H1 (cell line): Measurements from ENCODE around the gene TRMT6. TPM values are rescaled to one million over a fixed set of nuclear protein-coding genes. Genes with fewer than 3 reads are reported as not detected.
A peak's percentile ranks its signal among the peaks of the same experiment; 100 is the strongest.

Source experiments
- CTCF ChIA-PET: fragments of 300-600 bp; sonication (Branson Sonifier 250); formaldehyde crosslinking; loops from one replicate; lab custom pipeline; 2021; ENCODE audit not compliant: partially characterized antibody; lab: Charles Lee
- POLR2A ChIA-PET: fragments of 300-600 bp; sonication (Branson Sonifier 250); formaldehyde crosslinking; loops from one replicate; lab custom pipeline; 2021; ENCODE audit warnings: inconsistent platforms; ENCODE audit not compliant: partially characterized antibody; lab: Charles Lee
- DNase-seq, 2 experiments: peaks; one replicate each; pipeline versions ENCODE4 v3.0.0 to v3.0.0-alpha.2; 2010 to 2022; ENCODE audit warnings: low spot score in 2 of 2, low read depth in 1 of 2, mixed read lengths in 1 of 2
- FAIRE-seq: peaks from 2 replicates; lab custom pipeline; 2011; peaks lifted over from hg19 to GRCh38; lab: Jason Lieb, UNC
- H2AFZ ChIP-seq: 2 replicates; pipeline ENCODE4 v1.8.1; 2012; ENCODE audit warnings: low read length, inconsistent platforms
- H2AK5ac ChIP-seq: 2 replicates; pipeline ENCODE4 v1.6.1; 2013; ENCODE audit warnings: low read depth, low read length
- H2BK120ac ChIP-seq: replicated peaks from 2 replicates; pipeline ENCODE3; 2013; ENCODE audit warnings: low read depth, low read length, inconsistent platforms
- H2BK12ac ChIP-seq: 2 replicates; pipeline ENCODE4 v1.6.1; 2013; ENCODE audit warnings: low read depth, low read length
- H2BK15ac ChIP-seq: 2 replicates; pipeline ENCODE4 v1.6.1; 2013; ENCODE audit warnings: low read length
- H2BK20ac ChIP-seq: 2 replicates; pipeline ENCODE4 v1.6.1; 2013; ENCODE audit warnings: low read length
- H2BK5ac ChIP-seq: 2 replicates; pipeline ENCODE4 v1.6.1; 2013; ENCODE audit warnings: low read depth, low read length
- H3K14ac ChIP-seq: 2 replicates; pipeline ENCODE4 v1.6.1; 2013; ENCODE audit warnings: inconsistent platforms; ENCODE audit not compliant: insufficient read length
- H3K18ac ChIP-seq: 2 replicates; pipeline ENCODE4 v1.6.1; 2013; ENCODE audit warnings: low read length; ENCODE audit errors: extremely low read depth
- H3K23ac ChIP-seq: 2 replicates; pipeline ENCODE4 v1.6.1; 2013; ENCODE audit warnings: inconsistent platforms; ENCODE audit not compliant: insufficient read length
- H3K23me2 ChIP-seq: 2 replicates; pipeline ENCODE4 v1.6.1; 2013; ENCODE audit warnings: low read depth, low read length
- H3K27ac ChIP-seq: 2 replicates; pipeline ENCODE4 v1.6.1; 2011; ENCODE audit warnings: low read depth, low read length, inconsistent platforms
- H3K27me3 ChIP-seq, 4 experiments: replicated peaks in 1 of 4; 1 replicate in 1 of 4; 2 replicates in 3 of 4; pipeline versions ENCODE4 v1.6.1 to v1.8.1; 2011 to 2013; ENCODE audit warnings: low read length in 3 of 4, mild to moderate bottlenecking in 3 of 4, inconsistent platforms in 2 of 4, mixed read lengths in 2 of 4, moderate library complexity in 1 of 4; ENCODE audit not compliant: control insufficient read depth in 3 of 4, insufficient read depth in 3 of 4; ENCODE audit errors: extremely low read depth in 1 of 4
- H3K36me3 ChIP-seq, 4 experiments: 2 replicates each; pipeline versions ENCODE4 v1.6.1 to v1.8.1; 2011 to 2013; ENCODE audit warnings: mild to moderate bottlenecking in 4 of 4, low read length in 3 of 4, moderate library complexity in 2 of 4, control low read depth in 1 of 4, inconsistent platforms in 1 of 4; ENCODE audit not compliant: insufficient read depth in 4 of 4, control insufficient read depth in 2 of 4
- H3K4ac ChIP-seq: replicated peaks from 2 replicates; pipeline ENCODE3; 2013; ENCODE audit warnings: low read length, low read depth, mixed read lengths, inconsistent platforms; ENCODE audit not compliant: insufficient read length
- H3K4me1 ChIP-seq, 4 experiments: replicated peaks in 1 of 4; 1 replicate in 1 of 4; 2 replicates in 3 of 4; pipeline versions ENCODE4 v1.6.1 to v1.8.1; 2011 to 2013; ENCODE audit warnings: low read length in 3 of 4, inconsistent platforms in 2 of 4, mixed read lengths in 1 of 4; ENCODE audit not compliant: insufficient read depth in 4 of 4, control insufficient read depth in 3 of 4
- H3K4me2 ChIP-seq, 2 experiments: 2 replicates each; pipeline versions ENCODE4 v1.6.1 to v1.8.1; 2011 to 2013; ENCODE audit warnings: low read depth in 2 of 2, low read length in 2 of 2, control low read depth in 1 of 2, inconsistent platforms in 1 of 2, mild to moderate bottlenecking in 1 of 2; ENCODE audit not compliant: insufficient read depth in 1 of 2
- H3K4me3 ChIP-seq, 4 experiments: fragments of 200-600, 300-600 bp in 1 of 4; sonication (generic), shearing (Covaris generic), sonication (Bioruptor Twin) in 1 of 4; 2 replicates each; pipeline versions ENCODE4 v1.5.1 to v1.8.1; 2011 to 2016; ENCODE audit warnings: low read length in 4 of 4, low read depth in 3 of 4, control low read depth in 2 of 4, inconsistent platforms in 2 of 4, mild to moderate bottlenecking in 2 of 4, mixed read lengths in 1 of 4, moderate library complexity in 1 of 4; ENCODE audit not compliant: insufficient read depth in 2 of 4; ENCODE audit errors: extremely low read depth in 1 of 4
- H3K56ac ChIP-seq: replicated peaks from 2 replicates; pipeline ENCODE3; 2013; ENCODE audit warnings: low read depth, mild to moderate bottlenecking, mixed read lengths, low read length, inconsistent platforms; ENCODE audit not compliant: insufficient read length
- H3K79me1 ChIP-seq: 2 replicates; pipeline ENCODE4 v1.6.1; 2013; ENCODE audit warnings: low read depth, low read length, control low read depth
- H3K79me2 ChIP-seq, 2 experiments: 2 replicates each; pipeline versions ENCODE4 v1.6.1 to v1.8.1; 2012 to 2013; ENCODE audit warnings: low read length in 2 of 2, mild to moderate bottlenecking in 2 of 2, inconsistent platforms in 1 of 2; ENCODE audit not compliant: insufficient read depth in 2 of 2, control insufficient read depth in 1 of 2
- H3K9ac ChIP-seq, 4 experiments: replicated peaks in 1 of 4; 1 replicate in 1 of 4; 2 replicates in 3 of 4; pipeline versions ENCODE4 v1.6.1 to v1.8.1; 2011 to 2013; ENCODE audit warnings: low read depth in 3 of 4, low read length in 3 of 4, control low read depth in 2 of 4, mild to moderate bottlenecking in 2 of 4, moderate library complexity in 2 of 4, inconsistent platforms in 1 of 4; ENCODE audit errors: extremely low read depth in 1 of 4
- H3K9me3 ChIP-seq, 2 experiments: 2 replicates each; pipeline versions ENCODE4 v1.6.1 to v1.8.1; 2012 to 2013; ENCODE audit warnings: mild to moderate bottlenecking in 2 of 2, moderate library complexity in 2 of 2, control low read depth in 1 of 2, inconsistent platforms in 1 of 2, low read depth in 1 of 2, low read length in 1 of 2, mixed read lengths in 1 of 2; ENCODE audit not compliant: insufficient read depth in 2 of 2
- H4K20me1 ChIP-seq, 2 experiments: replicated peaks in 1 of 2; 2 replicates each; pipeline versions ENCODE3 to v1.8.1; 2011 to 2013; ENCODE audit warnings: inconsistent platforms in 2 of 2, low read length in 2 of 2, mild to moderate bottlenecking in 1 of 2; ENCODE audit not compliant: insufficient read depth in 2 of 2, control insufficient read depth in 1 of 2
- H4K5ac ChIP-seq: 2 replicates; pipeline ENCODE4 v1.6.1; 2013; ENCODE audit warnings: low read length, low read depth, mixed read lengths, inconsistent platforms; ENCODE audit not compliant: insufficient read length
- H4K8ac ChIP-seq: 2 replicates; pipeline ENCODE4 v1.8.0; 2013; ENCODE audit warnings: mild to moderate bottlenecking, moderate library complexity, low read length, inconsistent platforms; ENCODE audit not compliant: insufficient read depth; ENCODE audit errors: extremely low read depth
- H4K91ac ChIP-seq: replicated peaks from 2 replicates; pipeline ENCODE3; 2013; ENCODE audit warnings: low read length, mixed read lengths, inconsistent platforms; ENCODE audit not compliant: insufficient read length
- EGR1 ChIP-seq: IDR thresholded peaks from 2 replicates; pipeline ENCODE4 v1.6.1; 2011; ENCODE audit warnings: low read depth, low read length, borderline replicate concordance
- EZH2 ChIP-seq: fragments of 200-600 bp; sonication (generic); IDR thresholded peaks from 2 replicates; pipeline ENCODE4 v1.7.1; 2012; ENCODE audit warnings: low read depth, mild to moderate bottlenecking, moderate library complexity, low read length, inconsistent platforms; ENCODE audit not compliant: severe bottlenecking
- GTF2F1 ChIP-seq: IDR thresholded peaks from 2 replicates; pipeline ENCODE4 v1.6.1; 2012; ENCODE audit warnings: low read depth, low read length, improper control_type of control experiment, borderline replicate concordance
- MAX ChIP-seq: IDR thresholded peaks from 2 replicates; pipeline ENCODE4 v1.6.1; 2012; ENCODE audit warnings: inconsistent platforms
- NANOG ChIP-seq: IDR thresholded peaks from 2 replicates; pipeline ENCODE4 v1.6.1; 2011; ENCODE audit warnings: low read length, low read depth, mild to moderate bottlenecking, inconsistent platforms; ENCODE audit not compliant: insufficient read depth, poor library complexity, severe bottlenecking
- POU5F1 ChIP-seq: IDR thresholded peaks from 2 replicates; pipeline ENCODE4 v1.6.1; 2011; ENCODE audit warnings: low read depth, mild to moderate bottlenecking, low read length, moderate library complexity
- SAP30 ChIP-seq: fragments of 300-600 bp; sonication (generic); IDR thresholded peaks from 2 replicates; pipeline ENCODE4 v1.7.1; 2012; ENCODE audit warnings: low read length, moderate library complexity, mild to moderate bottlenecking, inconsistent platforms; ENCODE audit not compliant: insufficient read depth, insufficient replicate concordance
- SRF ChIP-seq: IDR thresholded peaks from 2 replicates; pipeline ENCODE4 v1.6.1; 2011; ENCODE audit warnings: mild to moderate bottlenecking, low read depth, low read length, moderate library complexity
- TBP ChIP-seq: IDR thresholded peaks from 2 replicates; pipeline ENCODE4 v1.6.1; 2011; ENCODE audit warnings: low read depth, low read length, improper control_type of control experiment
- TEAD4 ChIP-seq: IDR thresholded peaks from 2 replicates; pipeline ENCODE4 v1.6.1; 2012; ENCODE audit warnings: low read depth, low read length, inconsistent platforms, mixed read lengths
- ZNF274 ChIP-seq: IDR thresholded peaks from 2 replicates; pipeline ENCODE4 v1.7.0; 2012; ENCODE audit warnings: low read length, borderline replicate concordance; ENCODE audit errors: extremely low read depth
- WGBS, 2 experiments: shearing (Covaris generic) in 1 of 2; methylation state at CpG; one replicate each; pipeline versions ENCODE4 v1.1.6 to v1.1.7; 2013 to 2015; ENCODE audit warnings: low lambda C conversion rate in 2 of 2, mixed read lengths in 2 of 2, inconsistent platforms in 1 of 2, low coverage in 1 of 2, missing lambda C conversion rate in 1 of 2; ENCODE audit not compliant: insufficient replicate concordance in 2 of 2, insufficient coverage in 1 of 2, insufficient read length in 1 of 2; ENCODE audit errors: extremely low coverage in 1 of 2, missing lambda C conversion rate in 1 of 2; 5-methylcytosine and 5-hydroxymethylcytosine counted together
- polyA plus RNA-seq, 7 experiments: library from polyadenylated mRNA; depleted of rRNA in 3 of 7; stranded (reverse) in 5 of 7; unstranded in 2 of 7; fragments of >200 nt in 5 of 7; fragments of 200-250 nt in 2 of 7; gene quantifications; 1 replicate in 5 of 7; 2 replicates in 1 of 7; 4 replicates in 1 of 7; pipeline versions ENCODE4 v1.2.1 to v1.2.3, GENCODE V29; 2011 to 2013; ENCODE audit warnings: missing spikeins in 2 of 7, mixed read lengths in 2 of 7
- total RNA-seq: library from RNA; stranded (reverse); fragmentation: NEBNext Ultra II Directional; extraction: Animal tissue kit (Norgen Biotek cat#: 25700); gene quantifications from 2 replicates; pipeline ENCODE4 v1.2.1, GENCODE V29; 2021

The TRMT6 gene
- total and polyA plus RNA-seq, 2 of the 8 experiments (the other 6 are each of a cell fraction or from before 2014, with no cell fraction given): 6.9 to 23.3 TPM

GRCh38 chr20:5969348-5969935, 19.1 kb upstream of the TRMT6 start:
- Histone ChIP-seq H2AFZ (no peak overlapping the region), H3K14ac (no peak overlapping the region), H3K56ac (no peak overlapping the region), H3K79me2 (no peaks in the 10 kb centered on the region), H2BK120ac (no peak overlapping the region), H3K4ac (no peak overlapping the region), H4K8ac (no peak overlapping the region), H2BK5ac (no peak overlapping the region), H3K27me3 (peaks cover 13 to 58% (median 34%) of the 10 kb centered on the region in 4 experiments), H4K5ac (no peak overlapping the region), H3K4me2 (no peak overlapping the region), H3K23me2 (no peaks in the 10 kb centered on the region), H3K23ac (no peak overlapping the region), H3K9me3 (no peaks in the 10 kb centered on the region), H2AK5ac (no peak overlapping the region), H3K79me1 (no peaks in the 10 kb centered on the region), H4K91ac (no peak overlapping the region), H3K27ac (no peak overlapping the region), H3K4me3 (no peak overlapping the region), H3K4me1 (peaks cover 0 to 14% (median 4%) of the 10 kb centered on the region in 4 experiments; a peak in 2 of 7 replicates), H2BK20ac (no peak overlapping the region), H3K18ac (no peak overlapping the region), H4K20me1 (peaks cover 30 to 34% of the 10 kb centered on the region in 2 experiments), H3K9ac (no peak overlapping the region), H2BK12ac (no peak overlapping the region), H3K36me3 (peaks cover 0 to 55% (median 24%) of the 10 kb centered on the region in 4 experiments; a peak in 6 of 8 replicates), H2BK15ac (no peak overlapping the region)
- WGBS, 2 experiments: 55% methylated on average over 9 of the region's 9 CpGs; no CpG with 5 or more reads in 1 of the 2 experiments
- ChIA-PET CTCF (interaction anchor here (1.1 kb wide), 1 partner anchor 459 kb away, joined by 4 read pairs; no protein-coding TSS in a partner anchor), POLR2A (interaction anchor here (1.0 to 1.5 kb wide), 2 partner anchors 9 to 134 kb away, joined by 3 read pairs; no protein-coding TSS in a partner anchor)
- FAIRE-seq (peak; percentile 93), DNase-seq (peak in 1 of 2 experiments; percentile 72)
- TF ChIP-seq GTF2F1: no peak
- peak; percentile 72 for TF ChIP-seq NANOG
- TF ChIP-seq ZNF274: peak; percentile 32; the same call in 1 of the 2 replicates
- peak; percentile 39; the same call in 1 of the 2 replicates for TF ChIP-seq POU5F1
- TF ChIP-seq EGR1: 0 out of 2 replicates have a peak, but pooled peaks have one; percentile 30
- no peak for TF ChIP-seq TBP
- no peak for TF ChIP-seq SAP30
- no peak for TF ChIP-seq SRF
- TF ChIP-seq TEAD4: peak; percentile 26; the same call in 1 of the 2 replicates
- 0 out of 2 replicates have a peak, but pooled peaks have one; percentile 14 for TF ChIP-seq MAX
- TF ChIP-seq EZH2: no peak
